NCI-H2029 (cell line): ENCODE results near the gene NPDC1.
A peak's percentile ranks its signal among the peaks of the same experiment; 100 is the strongest.

ENCODE experiments used
- DNase-seq: peaks from one replicate; lab custom pipeline; 2025; lab: John Stamatoyannopoulos, UW

The NPDC1 gene

GRCh38 chr9:136992819-136993369 lies 53.1 kb downstream of the NPDC1 start:
- no peak for DNase-seq

GRCh38 chr9:136991993-136992818 lies 53.8 kb downstream of the NPDC1 start, which contains the start of gene PAXX:
TSS of gene PAXX (plus strand) at chr9:136992422. CDS start at chr9:136992444, 22 bp downstream.
- peak; percentile 88 for DNase-seq

- peak; percentile 36 for DNase-seq
These were observed 55.6 kb downstream of the NPDC1 start for GRCh38 chr9:136990242-136990911.
